SK-N-SH (cell line): ENCODE results near the gene MYOM3. TPM values are rescaled to one million over a fixed set of nuclear protein-coding genes. Genes with fewer than 3 reads are reported as not detected.

ENCODE experiments used
- CTCF ChIA-PET: fragments of 300-600, 350-600 bp; formaldehyde crosslinking; extraction: SDS; loops from one replicate; lab custom pipeline; 2021; lab: Yijun Ruan, JAX
- POLR2A ChIA-PET: fragments of 350-600 bp; sonication (Branson Sonifier 250); formaldehyde crosslinking; extraction: SDS; loops from one replicate; lab custom pipeline; 2020; ENCODE audit warnings: antibody characterized with exemption, inconsistent platforms; lab: Yijun Ruan, JAX
- DNase-seq: peaks from one replicate; pipeline ENCODE4 v3.0.0; 2012
- H2AFZ ChIP-seq: fragments of 200-600 bp; sonication (generic); 2 replicates; pipeline ENCODE4 v1.8.1; 2016; ENCODE audit warnings: antibody characterized with exemption, mild to moderate bottlenecking, low read depth
- H3F3A ChIP-seq: fragments of 200-600 bp; sonication (generic); replicated peaks from 2 replicates; pipeline ENCODE3; 2016; ENCODE audit warnings: antibody characterized with exemption, mild to moderate bottlenecking; ENCODE audit not compliant: insufficient read depth
- H3K27ac ChIP-seq, 2 experiments: fragments of 200-500 bp in 1 of 2; fragments of 200-600 bp in 1 of 2; sonication (Bioruptor generic) in 1 of 2; sonication (generic), shearing (Covaris generic) in 1 of 2; 2 replicates each; pipeline versions ENCODE4 v1.5.1 to v1.6.1; 2014 to 2016; ENCODE audit warnings: low read depth in 2 of 2, inconsistent platforms in 1 of 2, low read length in 1 of 2, mild to moderate bottlenecking in 1 of 2, mixed read lengths in 1 of 2
- H3K27me3 ChIP-seq: fragments of 200-600 bp; sonication (generic), shearing (Covaris generic); 2 replicates; pipeline ENCODE4 v1.6.1; 2016; ENCODE audit warnings: mixed run types; ENCODE audit not compliant: insufficient read depth
- H3K36me3 ChIP-seq, 2 experiments: fragments of 200-500 bp in 1 of 2; fragments of 200-600 bp in 1 of 2; sonication (Bioruptor generic) in 1 of 2; sonication (generic) in 1 of 2; replicated peaks in 1 of 2; 2 replicates each; pipeline versions ENCODE3 to v1.5.1; 2014 to 2016; ENCODE audit warnings: low read length in 1 of 2, mild to moderate bottlenecking in 1 of 2; ENCODE audit not compliant: insufficient read depth in 2 of 2, control insufficient read depth in 1 of 2
- H3K4me1 ChIP-seq, 2 experiments: fragments of 200-500 bp in 1 of 2; fragments of 200-600 bp in 1 of 2; sonication (Bioruptor generic) in 1 of 2; sonication (generic), shearing (Covaris generic) in 1 of 2; 2 replicates each; pipeline versions ENCODE4 v1.5.1 to v1.6.1; 2014 to 2016; ENCODE audit warnings: low read depth in 1 of 2, low read length in 1 of 2, mixed run types in 1 of 2; ENCODE audit not compliant: insufficient read depth in 2 of 2, control insufficient read depth in 1 of 2
- H3K4me2 ChIP-seq: fragments of 200-600 bp; sonication (generic), shearing (Covaris generic); 2 replicates; pipeline ENCODE4 v1.6.1; 2017; ENCODE audit warnings: mixed run types
- H3K4me3 ChIP-seq, 2 experiments: fragments of 200-500 bp in 1 of 2; fragments of 200-600 bp in 1 of 2; sonication (Bioruptor generic) in 1 of 2; sonication (generic), shearing (Covaris generic) in 1 of 2; 2 replicates each; pipeline versions ENCODE4 v1.5.1 to v1.8.1; 2014 to 2016; ENCODE audit warnings: low read depth in 2 of 2, inconsistent platforms in 1 of 2, low read length in 1 of 2, mild to moderate bottlenecking in 1 of 2, mixed read lengths in 1 of 2, moderate library complexity in 1 of 2
- H3K79me2 ChIP-seq: fragments of 200-600 bp; sonication (generic); 2 replicates; pipeline ENCODE4 v1.8.1; 2017; ENCODE audit warnings: mild to moderate bottlenecking; ENCODE audit not compliant: insufficient read depth
- H3K9ac ChIP-seq: fragments of 200-600 bp; sonication (generic); 2 replicates; pipeline ENCODE4 v1.6.1; 2017; ENCODE audit warnings: mixed run types
- H3K9me2 ChIP-seq: fragments of 200-600 bp; sonication (generic); 2 replicates; pipeline ENCODE4 v1.6.1; 2017; ENCODE audit warnings: mixed run types
- H3K9me3 ChIP-seq: fragments of 200-600 bp; sonication (generic); 2 replicates; pipeline ENCODE4 v1.6.1; 2017; ENCODE audit warnings: mixed run types, mild to moderate bottlenecking, moderate library complexity
- H4K20me1 ChIP-seq: fragments of 200-600 bp; sonication (generic); 2 replicates; pipeline ENCODE4 v1.6.1; 2017; ENCODE audit warnings: mild to moderate bottlenecking, mixed run types; ENCODE audit not compliant: insufficient read depth
- EP300 ChIP-seq, 2 experiments: IDR thresholded peaks; 2 replicates each; pipeline versions ENCODE4 v1.4.0 to v1.6.1; 2012; ENCODE audit warnings: borderline replicate concordance in 1 of 2, low read depth in 1 of 2, low read length in 1 of 2
- EZH2phosphoT487 ChIP-seq: fragments of 200-600 bp; sonication (generic); IDR thresholded peaks from 2 replicates; pipeline ENCODE4 v1.6.1; 2017; ENCODE audit warnings: low read depth, mixed run types, mild to moderate bottlenecking, antibody characterized with exemption, moderate library complexity, borderline replicate concordance
- FOXJ3 ChIP-seq: sonication (generic); formaldehyde crosslinking; IDR thresholded peaks from 2 replicates; pipeline ENCODE4 v1.5.1; 2020; ENCODE audit warnings: mild to moderate bottlenecking, missing genetic modification reagents
- FOXM1 ChIP-seq: IDR thresholded peaks from 2 replicates; pipeline ENCODE4 v1.4.0; 2012; ENCODE audit warnings: low read depth, mild to moderate bottlenecking
- IRF3 ChIP-seq: fragments of 150-350 bp; IDR thresholded peaks from 2 replicates; pipeline ENCODE4 v1.6.1; 2016; ENCODE audit warnings: mild to moderate bottlenecking, low read depth, low read length
- NRF1 ChIP-seq: IDR thresholded peaks from 2 replicates; pipeline ENCODE4 v1.6.1; 2012; ENCODE audit warnings: low read depth, mild to moderate bottlenecking, low read length
- POLR2AphosphoS5 ChIP-seq: IDR thresholded peaks from 2 replicates; pipeline ENCODE4 v1.6.1; 2012; ENCODE audit warnings: low read depth, low read length
- TAF1 ChIP-seq: IDR thresholded peaks from 2 replicates; pipeline ENCODE4 v1.6.1; 2012; ENCODE audit warnings: low read depth, mild to moderate bottlenecking, low read length, moderate library complexity, borderline replicate concordance
- TCF12 ChIP-seq: IDR thresholded peaks from 2 replicates; pipeline ENCODE4 v1.4.0; 2012
- TEAD4 ChIP-seq: IDR thresholded peaks from 2 replicates; pipeline ENCODE4 v1.4.0; 2012; ENCODE audit warnings: mild to moderate bottlenecking, borderline replicate concordance; ENCODE audit not compliant: insufficient read depth
- USF1 ChIP-seq: IDR thresholded peaks from 2 replicates; pipeline ENCODE4 v1.4.0; 2012; ENCODE audit warnings: low read depth, borderline replicate concordance
- ZBTB33 ChIP-seq: IDR thresholded peaks from 2 replicates; pipeline ENCODE4 v1.4.0; 2012; ENCODE audit warnings: low read depth, borderline replicate concordance
- WGBS: methylation state at CpG from one replicate; pipeline ENCODE4 v1.1.6; 2017; ENCODE audit warnings: low lambda C conversion rate; 5-methylcytosine and 5-hydroxymethylcytosine counted together
- polyA plus RNA-seq, 3 experiments: library from polyadenylated mRNA; depleted of rRNA; stranded (reverse); fragments of >200 nt; gene quantifications; 2 replicates each; pipeline ENCODE4 v1.2.3, GENCODE V29; 2012

The MYOM3 gene
- polyA plus RNA-seq, 1 of the 3 experiments (the other 2 are of a cell fraction), result 0.02 TPM

- no peaks in the 10 kb centered on the region; a peak in 1 of 4 replicates for H3K4me1 ChIP-seq
- ChIA-PET CTCF (interaction anchor here (0.7 to 1.4 kb wide), 2 partner anchors 8 to 28 kb away, joined by 3 to 4 read pairs; no protein-coding TSS in a partner anchor), POLR2A (no interaction called here)
- H3K27ac ChIP-seq, result no peak overlapping the region
- H3K9me2 ChIP-seq, result no peaks in the 10 kb centered on the region
- H3F3A ChIP-seq, result no peaks in the 10 kb centered on the region
- H3K4me2 ChIP-seq, result no peak overlapping the region
- no peaks in the 10 kb centered on the region for H3K9me3 ChIP-seq
- no peak overlapping the region for H3K4me3 ChIP-seq
- H2AFZ ChIP-seq, result no peak overlapping the region
- H3K27me3 ChIP-seq, result no peaks in the 10 kb centered on the region
- TF ChIP-seq ZBTB33 (no peak), FOXJ3 (CRISPR knock-in tag) (no peak), USF1 (no peak), TCF12 (no peak), FOXM1 (no peak), EZH2phosphoT487 (no peak), NRF1 (no peak), TEAD4 (no peak), EP300 (IDR thresholded peaks at IDR 0.05; ENCODE audit: borderline replicate concordance in 1 of 2, low read depth in 1 of 2, low read length in 1 of 2) (no peak)
- 91% methylated on average over 7 of the region's 7 CpGs for WGBS
- no peak overlapping the region for H3K9ac ChIP-seq
- DNase-seq, result no peak
- H3K79me2 ChIP-seq, result no peaks in the 10 kb centered on the region
- no peaks in the 10 kb centered on the region for H3K36me3 ChIP-seq
- no peaks in the 10 kb centered on the region for H4K20me1 ChIP-seq
Measured at GRCh38 chr1:24122776-24123175, 10.8 kb upstream of the MYOM3 start.

- no peaks in the 10 kb centered on the region for H3K9me3 ChIP-seq
- no peaks in the 10 kb centered on the region for H3K79me2 ChIP-seq
- no peak overlapping the region for H3K27ac ChIP-seq
- no peak overlapping the region for H2AFZ ChIP-seq
- ChIA-PET CTCF (interaction anchor here (0.5 to 1.9 kb wide), 4 partner anchors 9 to 71 kb away, joined by 3 to 11 read pairs (median 4); partner anchors contain the start of gene MYOM3), POLR2A (no interaction called here)
- WGBS, result 45% methylated on average over 7 of the region's 14 CpGs
- no peak overlapping the region for H3K4me3 ChIP-seq
- no peak overlapping the region for H3K4me2 ChIP-seq
- H3K9ac ChIP-seq, result no peak overlapping the region
- no peaks in the 10 kb centered on the region for H3K9me2 ChIP-seq
- H3K27me3 ChIP-seq, result no peaks in the 10 kb centered on the region; the same call in 1 of the 2 replicates
- no peaks in the 10 kb centered on the region; a peak in 1 of 4 replicates for H3K4me1 ChIP-seq
- no peaks in the 10 kb centered on the region for H4K20me1 ChIP-seq
- H3K36me3 ChIP-seq, result no peaks in the 10 kb centered on the region
- DNase-seq, result no peak
- no peaks in the 10 kb centered on the region for H3F3A ChIP-seq
- TF ChIP-seq TAF1, result no peak
- no peak for TF ChIP-seq IRF3
- no peak for TF ChIP-seq POLR2AphosphoS5
Measured at GRCh38 chr1:24121406-24121805, 9.5 kb upstream of the MYOM3 start.
